Measurements from ENCODE around the gene CHD5. TPM values are rescaled to one million over a fixed set of nuclear protein-coding genes. Genes with fewer than 3 reads are reported as not detected.

CHD5 gene
- polyA plus RNA-seq, 1 donor (not counting 4 experiments of a cell fraction or from before 2014, with no cell fraction given): 0.07 TPM

DNA sequence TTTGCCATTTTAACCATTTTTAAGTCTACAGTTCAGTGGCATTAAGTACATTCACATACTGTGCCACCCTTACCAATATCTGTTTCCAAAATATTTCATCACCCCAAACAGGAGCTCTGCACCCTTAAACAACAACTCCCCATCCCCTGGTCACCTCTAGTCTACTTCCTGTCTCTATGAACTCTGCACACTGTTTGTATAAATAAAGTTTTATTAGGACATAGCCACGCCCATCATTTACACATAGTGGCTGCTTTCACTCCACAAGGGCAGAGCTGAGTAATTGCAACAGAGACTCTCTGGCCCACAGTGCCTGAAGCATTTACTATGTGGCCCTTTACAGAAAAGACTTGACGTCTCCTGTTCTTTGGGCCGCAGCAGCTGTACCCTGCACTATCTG lies 104.4 kb downstream of the CHD5 start:
- Histone ChIP-seq H3K4me1 (ENCODE audit: control insufficient read depth, extremely low read depth, insufficient read depth, low read length) (no peaks in the 10 kb centered on the region), H3K4me2 (ENCODE audit: control insufficient read depth, extremely low read depth, insufficient read depth, low read depth, low read length) (no peak overlapping the region), H3K36me3 (ENCODE audit: control insufficient read depth in 2 of 2, extremely low read depth in 1 of 2, insufficient read depth in 2 of 2, low read length in 2 of 2) (no peaks in the 10 kb centered on the region), H2AFZ (ENCODE audit: control insufficient read depth, low read length) (no peak overlapping the region), H3K9ac (ENCODE audit: control insufficient read depth, extremely low read depth, insufficient read depth, low read length) (no peak overlapping the region), H3K27me3 (ENCODE audit: control insufficient read depth, extremely low read depth, insufficient read depth, low read length) (peaks cover 7% of the 10 kb centered on the region), H3K9me3 (ENCODE audit: control insufficient read depth, low read depth, low read length) (no peaks in the 10 kb centered on the region), H3K9me1 (ENCODE audit: control insufficient read depth, extremely low read depth, insufficient read depth, low read length) (no peaks in the 10 kb centered on the region), H3K27ac (ENCODE audit: control insufficient read depth, insufficient read depth, low read length) (no peak overlapping the region), H4K20me1 (ENCODE audit: control insufficient read depth, extremely low read depth, insufficient read depth, low read length) (no peaks in the 10 kb centered on the region), H3K79me2 (ENCODE audit: control insufficient read depth, insufficient read depth, low read length) (no peaks in the 10 kb centered on the region), H3K4me3 (ENCODE audit: control insufficient read depth in 2 of 3, extremely low read depth in 1 of 3, insufficient read depth in 2 of 3, low read depth in 1 of 3, low read length in 3 of 3) (no peak overlapping the region)
- FAIRE-seq (no peak), DNase-seq (ENCODE audit: low read depth, low spot score) (no peak)
- dilution Hi-C loops (cut with MboI; ENCODE audit: extremely low pct_ligation_motif_present, low sequenced_read_pairs): no loop called here
- TF ChIP-seq, protein P1, sequence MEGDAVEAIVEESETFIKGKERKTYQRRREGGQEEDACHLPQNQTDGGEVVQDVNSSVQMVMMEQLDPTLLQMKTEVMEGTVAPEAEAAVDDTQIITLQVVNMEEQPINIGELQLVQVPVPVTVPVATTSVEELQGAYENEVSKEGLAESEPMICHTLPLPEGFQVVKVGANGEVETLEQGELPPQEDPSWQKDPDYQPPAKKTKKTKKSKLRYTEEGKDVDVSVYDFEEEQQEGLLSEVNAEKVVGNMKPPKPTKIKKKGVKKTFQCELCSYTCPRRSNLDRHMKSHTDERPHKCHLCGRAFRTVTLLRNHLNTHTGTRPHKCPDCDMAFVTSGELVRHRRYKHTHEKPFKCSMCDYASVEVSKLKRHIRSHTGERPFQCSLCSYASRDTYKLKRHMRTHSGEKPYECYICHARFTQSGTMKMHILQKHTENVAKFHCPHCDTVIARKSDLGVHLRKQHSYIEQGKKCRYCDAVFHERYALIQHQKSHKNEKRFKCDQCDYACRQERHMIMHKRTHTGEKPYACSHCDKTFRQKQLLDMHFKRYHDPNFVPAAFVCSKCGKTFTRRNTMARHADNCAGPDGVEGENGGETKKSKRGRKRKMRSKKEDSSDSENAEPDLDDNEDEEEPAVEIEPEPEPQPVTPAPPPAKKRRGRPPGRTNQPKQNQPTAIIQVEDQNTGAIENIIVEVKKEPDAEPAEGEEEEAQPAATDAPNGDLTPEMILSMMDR (optimal IDR thresholded peaks at IDR 0.05 in 1 of 3, IDR thresholded peaks at IDR 0.05 in 1 of 3, conservative IDR thresholded peaks at IDR 0.05 in 1 of 3; ENCODE audit: extremely low read depth in 1 of 3, insufficient read depth in 2 of 3, low read length in 3 of 3): no peak
- no peak for TF ChIP-seq EZH2 (IDR thresholded peaks at IDR 0.05; ENCODE audit: low read length)

DNA sequence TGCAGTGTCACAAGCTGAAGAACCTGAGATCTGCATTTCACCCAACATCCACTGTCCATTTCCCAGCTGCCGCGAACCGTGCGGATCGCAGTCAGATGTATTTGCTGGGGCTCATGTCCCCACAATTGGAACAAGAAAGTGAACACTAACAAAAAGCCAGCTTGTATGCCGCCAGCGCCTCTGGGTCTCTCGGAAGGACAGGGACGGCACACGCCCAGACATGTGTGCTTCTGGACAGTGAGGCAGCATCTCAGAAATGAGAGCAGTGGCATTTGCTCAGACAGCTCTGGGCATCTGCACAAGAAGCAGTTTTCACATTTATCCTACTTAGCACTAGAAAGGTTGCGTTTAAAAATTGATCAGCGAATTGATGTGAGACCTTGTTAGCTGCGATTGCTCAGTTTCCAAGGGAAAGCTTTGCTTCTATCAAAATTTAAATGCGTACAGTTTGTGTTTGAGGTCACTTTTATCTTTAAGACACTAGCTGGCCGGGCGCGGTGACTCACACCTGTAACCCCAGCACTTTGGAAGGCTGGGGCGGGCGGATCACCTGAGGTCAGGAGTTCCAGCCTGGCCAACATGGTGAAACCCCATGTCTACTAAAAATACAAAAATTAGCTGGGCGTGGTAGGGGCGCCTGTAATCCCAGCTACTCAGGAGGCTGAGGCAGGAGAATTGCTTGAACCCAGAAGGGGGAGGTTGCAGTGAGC lies 105.8 kb downstream of the CHD5 start:
- dilution Hi-C loops (cut with MboI; ENCODE audit: extremely low pct_ligation_motif_present, low sequenced_read_pairs): no loop called here
- TF ChIP-seq, protein P1 (optimal IDR thresholded peaks at IDR 0.05 in 1 of 3, IDR thresholded peaks at IDR 0.05 in 1 of 3, conservative IDR thresholded peaks at IDR 0.05 in 1 of 3; ENCODE audit: extremely low read depth in 1 of 3, insufficient read depth in 2 of 3, low read length in 3 of 3): no peak
- no peak for TF ChIP-seq EZH2 (IDR thresholded peaks at IDR 0.05; ENCODE audit: low read length)
- no peaks in the 10 kb centered on the region for H3K27me3 ChIP-seq (ENCODE audit: control insufficient read depth, extremely low read depth, insufficient read depth, low read length)
- no peaks in the 10 kb centered on the region for H3K4me1 ChIP-seq (ENCODE audit: control insufficient read depth, extremely low read depth, insufficient read depth, low read length)
- H3K4me3 ChIP-seq (ENCODE audit: control insufficient read depth in 2 of 3, extremely low read depth in 1 of 3, insufficient read depth in 2 of 3, low read depth in 1 of 3, low read length in 3 of 3): no peak overlapping the region
- H3K9me3 ChIP-seq (ENCODE audit: control insufficient read depth, low read depth, low read length): no peaks in the 10 kb centered on the region
- no peak overlapping the region for H3K4me2 ChIP-seq (ENCODE audit: control insufficient read depth, extremely low read depth, insufficient read depth, low read depth, low read length)
- H3K9me1 ChIP-seq (ENCODE audit: control insufficient read depth, extremely low read depth, insufficient read depth, low read length): no peaks in the 10 kb centered on the region
- H4K20me1 ChIP-seq (ENCODE audit: control insufficient read depth, extremely low read depth, insufficient read depth, low read length): no peaks in the 10 kb centered on the region
- H3K27ac ChIP-seq (ENCODE audit: control insufficient read depth, insufficient read depth, low read length): no peak overlapping the region
- no peak overlapping the region for H2AFZ ChIP-seq (ENCODE audit: control insufficient read depth, low read length)
- no peak overlapping the region for H3K9ac ChIP-seq (ENCODE audit: control insufficient read depth, extremely low read depth, insufficient read depth, low read length)
- no peak for FAIRE-seq
- no peak for DNase-seq (ENCODE audit: low read depth, low spot score)
- no peaks in the 10 kb centered on the region for H3K79me2 ChIP-seq (ENCODE audit: control insufficient read depth, insufficient read depth, low read length)
- H3K36me3 ChIP-seq (ENCODE audit: control insufficient read depth in 2 of 2, extremely low read depth in 1 of 2, insufficient read depth in 2 of 2, low read length in 2 of 2): no peaks in the 10 kb centered on the region

Measured in keratinocyte (primary cell).